Measurements from ENCODE around the gene PKN2. TPM values are rescaled to one million over a fixed set of nuclear protein-coding genes. Genes with fewer than 3 reads are reported as not detected.
"Not testable (repeated sequence)": the region's sequence is repeated elsewhere in the genome, so short reads cannot be mapped to it uniquely, and the experiment has no call there.

Gene PKN2
- total RNA-seq, 1 donor from 2014 or later = 34.5 TPM

DNA sequence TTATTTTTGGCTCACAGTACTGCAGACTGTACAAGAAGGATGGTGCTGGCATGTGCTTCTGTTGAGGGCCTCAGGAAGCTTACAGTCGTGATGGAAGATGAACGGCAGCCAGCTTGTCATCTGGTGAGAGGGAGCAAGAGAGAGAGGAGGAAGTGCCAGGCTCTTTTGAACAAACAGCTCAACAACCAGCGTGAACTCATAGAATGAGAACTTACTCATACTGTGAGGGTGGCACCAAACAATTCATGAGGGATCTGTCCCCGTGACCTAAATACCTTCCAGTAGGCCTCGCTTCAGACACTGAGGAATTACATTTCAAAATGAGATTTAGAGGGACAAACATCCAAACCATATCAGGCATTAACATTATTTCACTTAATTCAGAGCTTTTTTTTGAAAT lies 84.7 kb downstream of the PKN2 start:
- ATAC-seq (ENCODE audit: poor library complexity) = no peak
- no peak for DNase-seq
- intact Hi-C loops (cut with DNase I) = no loop called here

DNA sequence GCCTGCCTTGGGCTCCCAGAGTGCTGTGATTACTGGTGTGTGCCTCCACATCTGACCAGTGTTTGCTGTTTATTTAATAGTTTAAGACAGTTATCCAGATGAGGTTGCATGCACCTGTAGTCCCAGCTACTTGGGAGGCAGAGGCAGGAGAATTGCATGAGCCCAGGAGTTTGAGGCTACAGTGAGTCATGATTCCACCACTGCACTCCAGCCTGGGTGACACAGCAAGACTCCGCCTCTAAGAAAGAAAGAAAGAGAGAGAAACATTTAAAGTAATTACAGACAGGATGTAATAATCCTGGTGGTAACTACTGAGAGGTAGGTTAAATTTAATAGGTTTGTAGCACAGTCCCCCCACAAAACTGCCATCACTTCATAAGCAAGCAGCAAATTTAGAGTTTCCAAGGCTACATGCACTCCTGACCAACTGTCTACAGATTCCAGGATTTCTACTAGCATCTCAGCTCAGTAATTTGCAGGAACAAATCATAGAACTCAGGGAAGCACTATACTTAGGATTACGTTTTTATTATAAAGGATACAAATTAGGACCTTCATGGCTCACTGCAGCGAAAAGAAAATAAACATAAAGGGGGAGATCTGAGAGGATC lies 89.6 kb downstream of the PKN2 start:
- DNase-seq (no peak), ATAC-seq (ENCODE audit: poor library complexity) (no peak)
- intact Hi-C loops (cut with DNase I) = no loop called here

DNA sequence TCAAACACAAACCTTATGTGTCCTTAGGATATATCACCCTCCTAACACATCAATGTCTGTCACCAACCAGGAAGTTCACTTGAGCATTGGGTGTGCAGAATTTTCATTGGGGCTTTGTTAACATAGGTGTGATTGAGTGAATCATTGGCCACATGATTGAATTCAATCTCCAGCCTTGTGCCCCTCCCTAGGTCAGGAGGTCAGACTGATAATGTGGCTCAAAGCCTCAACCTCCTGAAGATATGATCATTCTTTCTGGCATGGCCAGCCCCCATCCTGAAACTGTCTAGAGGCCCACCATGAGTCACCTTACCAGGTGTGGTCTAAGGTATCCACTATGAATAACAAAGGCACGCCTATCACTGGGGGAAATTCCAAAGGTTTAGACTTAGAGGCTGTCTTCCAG lies 90.1 kb downstream of the PKN2 start:
- intact Hi-C loops (cut with DNase I) = no loop called here
- no peak for DNase-seq
- no peak for ATAC-seq (ENCODE audit: poor library complexity)

DNA sequence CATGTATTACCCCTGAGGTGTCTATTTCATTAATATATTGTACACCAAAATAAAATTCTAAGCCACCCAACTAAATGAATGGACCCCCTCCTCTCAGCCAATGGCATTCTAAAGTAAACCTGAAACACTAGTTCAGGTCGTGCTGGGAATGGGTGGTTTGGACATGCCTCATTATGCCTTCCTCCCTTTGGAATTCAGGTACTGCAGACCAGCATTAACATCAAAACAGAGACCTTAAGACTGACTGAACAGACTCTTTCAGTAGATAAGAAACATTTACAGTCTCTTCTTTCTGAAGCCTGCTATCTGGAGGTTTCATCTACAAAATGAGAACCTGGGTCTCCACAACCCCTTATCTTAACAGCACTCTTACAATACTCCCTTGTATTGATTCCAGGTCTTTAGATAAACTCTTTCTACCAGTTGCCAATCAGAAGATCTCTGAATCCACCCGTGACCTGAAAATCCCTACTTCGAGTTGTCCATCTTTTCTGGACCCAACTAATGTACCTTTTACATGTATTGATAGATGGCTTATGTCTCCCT lies 93.6 kb downstream of the PKN2 start:
- DNase-seq (no peak), ATAC-seq (ENCODE audit: poor library complexity) (no peak)
- intact Hi-C loops (cut with DNase I) = no loop called here

DNA sequence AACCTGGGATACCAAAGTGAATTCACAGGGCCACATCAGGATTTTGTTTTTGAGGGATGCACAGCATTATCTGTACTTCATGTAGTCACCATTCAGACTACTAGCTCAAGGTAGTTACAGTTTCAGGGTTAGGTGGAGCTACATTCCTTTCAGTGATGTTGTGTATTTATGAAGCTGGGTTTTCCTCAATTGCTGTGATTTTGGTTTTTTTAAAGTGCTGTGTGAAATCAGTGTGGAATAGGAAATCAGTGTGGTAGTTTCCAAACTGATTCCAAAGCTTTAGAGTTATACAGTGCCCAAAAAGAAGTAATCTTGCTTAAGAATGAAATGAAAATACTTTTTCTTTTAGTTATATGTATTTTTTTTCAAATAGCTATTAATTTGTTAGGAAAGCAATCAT lies 95.8 kb downstream of the PKN2 start:
- no peak for ATAC-seq (ENCODE audit: poor library complexity)
- intact Hi-C loops (cut with DNase I) = no loop called here
- no peak for DNase-seq

DNA sequence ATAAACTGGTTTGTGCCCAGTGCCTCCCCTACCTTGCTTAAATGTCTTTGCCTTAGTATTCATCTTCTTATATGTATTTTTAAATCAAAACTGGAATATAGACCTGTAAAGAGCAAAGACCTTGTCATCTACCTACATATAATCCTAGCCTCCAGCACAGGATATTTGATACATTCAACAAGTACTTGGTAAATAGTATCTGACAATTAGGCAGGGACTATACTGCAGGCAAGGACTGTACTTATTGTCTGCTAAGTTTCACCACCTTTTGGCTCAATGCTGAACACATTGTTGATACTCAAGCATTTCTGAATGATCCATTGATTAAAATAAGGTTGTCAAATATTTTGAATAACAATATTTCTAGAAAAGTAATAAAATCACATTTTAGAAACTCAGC lies 96.4 kb downstream of the PKN2 start:
- DNase-seq (no peak), ATAC-seq (ENCODE audit: poor library complexity) (no peak)
- intact Hi-C loops (cut with DNase I) = no loop called here

DNA sequence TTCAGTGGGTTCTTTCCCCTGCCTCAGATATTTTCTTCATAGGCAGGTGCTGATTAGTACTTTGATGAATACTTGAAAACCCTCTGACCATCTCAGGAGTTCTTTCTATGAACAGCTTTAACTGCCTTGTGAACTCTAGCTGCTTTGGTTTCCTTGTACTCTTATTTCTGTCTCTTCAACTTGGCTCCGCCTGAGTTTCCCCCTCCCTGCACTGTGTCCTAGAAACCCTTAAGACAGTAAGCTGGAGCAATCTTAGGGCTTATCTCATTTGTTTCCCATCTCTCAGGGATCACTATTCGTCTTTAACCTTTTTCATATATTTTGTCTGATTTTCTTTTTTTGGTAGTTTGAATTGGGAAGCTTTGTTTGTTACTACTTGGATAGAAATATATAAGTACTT lies 99.1 kb downstream of the PKN2 start:
- ATAC-seq (ENCODE audit: poor library complexity) = no peak
- intact Hi-C loops (cut with DNase I) = no loop called here
- DNase-seq = no peak

DNA sequence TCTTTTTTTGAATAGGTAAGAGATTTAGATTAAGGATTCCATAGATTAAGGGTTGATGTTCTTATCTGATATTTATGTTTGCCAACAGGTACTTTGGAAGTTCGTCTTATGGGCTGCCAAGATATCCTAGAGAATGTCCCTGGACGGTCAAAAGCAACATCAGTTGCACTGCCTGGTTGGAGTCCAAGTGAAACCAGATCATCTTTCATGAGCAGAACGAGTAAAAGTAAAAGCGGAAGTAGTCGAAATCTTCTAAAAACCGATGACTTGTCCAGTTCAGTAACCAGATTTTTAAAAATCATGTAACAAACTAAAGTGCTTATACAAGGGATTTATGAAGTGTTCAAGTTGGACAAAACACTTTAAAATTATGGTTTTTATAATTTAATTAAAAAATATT lies 100.5 kb downstream of the PKN2 start:
- no peak for ATAC-seq (ENCODE audit: poor library complexity)

DNA sequence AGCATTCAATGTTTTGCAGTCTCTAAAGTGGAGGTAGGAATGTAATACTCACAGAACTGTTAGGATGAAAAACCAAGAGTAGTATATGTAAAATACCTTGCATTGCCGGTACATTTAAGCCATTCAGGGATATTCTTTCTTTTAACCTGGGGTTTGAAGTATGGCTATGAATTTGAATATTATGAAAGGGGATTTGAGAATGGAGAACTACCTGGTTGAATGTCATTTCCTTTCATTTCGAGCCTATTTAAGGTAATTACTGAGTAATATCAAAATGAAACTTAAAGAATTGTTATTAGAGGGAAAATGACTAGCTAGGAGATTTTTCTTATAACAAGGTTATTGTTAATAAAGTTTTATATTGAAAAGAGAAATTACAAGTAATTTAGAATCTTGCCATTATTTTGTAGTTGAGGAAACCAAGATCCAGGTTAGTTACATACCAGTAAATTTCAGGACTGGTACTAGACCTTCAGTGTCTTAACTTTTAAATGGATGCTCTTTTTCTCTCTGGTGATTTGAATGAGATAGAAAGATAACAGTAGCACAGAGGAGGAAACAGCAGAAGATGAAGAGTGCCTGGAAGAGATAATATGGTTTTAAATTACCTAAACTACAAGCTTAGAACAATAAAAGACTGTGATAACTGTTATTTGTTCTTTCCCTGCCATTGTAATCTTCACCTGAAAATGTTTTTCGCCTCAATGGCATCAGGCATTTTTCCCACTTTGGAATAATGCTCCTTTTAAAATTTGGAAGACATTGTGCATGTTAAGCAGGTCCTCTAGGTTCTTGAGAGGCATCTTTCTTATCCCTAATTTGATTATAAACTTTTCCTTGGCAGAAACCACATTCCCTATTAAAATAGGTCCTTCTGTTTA lies 103.2 kb downstream of the PKN2 start:
- intact Hi-C loops (cut with DNase I) = no loop called here

More for the DNA sequence above, 100.5 kb downstream of the PKN2 start:
- DNase-seq = no peak
- intact Hi-C loops (cut with DNase I) = no loop called here

DNA sequence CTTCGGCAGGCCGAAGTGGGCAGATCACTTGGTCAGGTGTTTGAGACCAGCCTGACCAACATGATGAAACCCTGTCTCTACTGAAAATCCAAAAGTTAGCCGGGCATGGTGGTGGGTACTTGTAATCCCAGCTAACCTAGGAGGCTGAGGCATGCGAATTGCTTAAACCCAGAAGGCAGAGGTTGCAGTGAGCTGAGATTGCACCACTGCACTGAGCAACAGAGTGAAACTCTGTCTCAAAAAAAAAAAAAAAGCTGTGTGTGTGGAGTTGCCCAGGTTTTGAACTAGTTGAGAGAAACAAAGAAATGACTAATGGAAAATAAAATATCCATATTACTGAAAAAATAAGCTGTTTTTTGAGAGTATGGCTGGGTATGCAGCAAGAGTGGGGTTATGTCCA lies 107.1 kb downstream of the PKN2 start:
- intact Hi-C loops (cut with DNase I) = no loop called here

More for the DNA sequence above, 103.2 kb downstream of the PKN2 start:
- ATAC-seq (ENCODE audit: poor library complexity) (no peak), DNase-seq (no peak)

DNA sequence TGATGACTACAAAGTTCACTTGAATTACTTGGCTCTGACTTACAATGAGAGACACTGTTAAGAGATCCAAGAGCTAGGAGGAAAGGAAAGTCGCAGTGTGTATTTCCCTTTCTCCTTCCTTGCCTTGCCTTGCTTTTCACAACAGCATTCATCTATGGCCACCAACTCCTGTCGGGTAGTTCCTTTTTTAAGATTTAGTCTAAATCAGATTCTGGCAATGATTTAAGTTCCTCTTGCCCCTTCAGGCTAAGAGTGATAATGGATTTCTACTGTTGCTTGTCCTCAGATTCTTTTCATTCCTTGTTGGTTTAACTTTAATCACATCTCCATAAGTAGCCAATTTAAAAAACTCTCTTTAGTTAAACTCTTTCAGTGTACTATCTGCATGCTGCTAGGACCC lies 115.4 kb downstream of the PKN2 start:
- intact Hi-C loops (cut with DNase I) = no loop called here
- DNase-seq (no peak), ATAC-seq (ENCODE audit: poor library complexity) (no peak)

More for the DNA sequence above, 107.1 kb downstream of the PKN2 start:
- no peak for ATAC-seq (ENCODE audit: poor library complexity)
- DNase-seq = no peak

DNA sequence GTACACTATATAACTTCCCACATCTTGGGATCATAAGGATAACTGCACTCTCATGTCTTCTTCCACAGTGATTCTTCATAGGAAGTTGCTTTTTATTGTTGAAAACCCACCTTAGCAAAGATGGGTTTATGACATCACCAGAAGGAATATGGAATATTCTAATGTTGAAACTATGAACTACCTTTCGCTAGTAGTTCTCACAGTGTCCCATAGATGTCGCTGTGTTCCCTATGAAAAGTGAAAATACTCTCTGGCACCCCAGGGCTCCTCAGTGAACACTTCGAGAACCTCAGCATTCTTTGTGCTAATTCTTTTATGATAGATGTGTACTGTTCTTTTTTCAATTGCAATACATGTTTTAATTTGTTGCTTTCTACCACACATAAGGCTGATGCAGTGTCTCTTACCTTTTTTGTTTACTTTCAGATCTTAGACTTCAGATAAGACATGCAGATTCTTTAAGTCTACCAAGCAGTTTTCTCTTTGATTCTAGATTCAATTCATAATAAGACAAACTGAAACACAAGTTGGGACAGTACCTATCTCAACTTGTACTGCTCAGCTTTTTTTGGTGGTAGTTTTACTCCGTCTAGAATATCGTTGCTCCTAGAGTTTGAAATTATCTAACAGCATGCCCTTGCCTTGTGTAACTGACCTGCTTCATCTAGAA lies 116.4 kb downstream of the PKN2 start:
- DNase-seq (no peak), ATAC-seq (ENCODE audit: poor library complexity) (peak; percentile 53)
- intact Hi-C loops (cut with DNase I) = no loop called here

DNA sequence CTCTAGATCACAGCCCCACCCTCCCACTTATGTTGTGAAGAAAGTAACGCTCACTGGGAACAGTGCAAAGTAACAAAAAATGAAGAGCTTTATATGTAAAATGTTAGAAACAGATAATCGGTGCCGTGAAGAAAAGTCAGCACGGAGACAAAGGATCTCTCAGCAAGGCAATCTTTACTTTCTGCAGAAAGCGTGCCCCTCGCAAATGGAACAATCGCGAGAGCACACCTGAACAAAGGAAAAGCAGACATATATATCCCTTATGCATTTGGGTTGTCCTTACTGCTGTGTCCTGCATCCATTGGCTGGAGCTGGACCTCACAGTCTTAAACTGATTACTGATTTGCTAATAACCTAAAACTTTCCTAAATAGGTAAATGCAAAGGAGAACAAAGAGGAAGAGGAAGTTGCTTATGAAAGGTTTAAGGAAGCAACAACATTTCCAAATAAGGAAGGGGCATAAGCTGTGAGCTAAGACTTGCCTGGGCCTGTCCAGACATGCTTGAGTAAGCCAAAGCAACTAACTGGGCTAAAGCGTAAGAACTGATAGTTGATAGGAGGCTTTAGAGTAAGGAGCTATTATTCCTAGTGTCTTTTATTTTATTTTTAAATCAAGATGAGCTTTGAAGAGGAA lies 117.6 kb downstream of the PKN2 start:
- DNase-seq = no peak
- intact Hi-C loops (cut with DNase I) = no loop called here
- ATAC-seq (ENCODE audit: poor library complexity) = no peak

DNA sequence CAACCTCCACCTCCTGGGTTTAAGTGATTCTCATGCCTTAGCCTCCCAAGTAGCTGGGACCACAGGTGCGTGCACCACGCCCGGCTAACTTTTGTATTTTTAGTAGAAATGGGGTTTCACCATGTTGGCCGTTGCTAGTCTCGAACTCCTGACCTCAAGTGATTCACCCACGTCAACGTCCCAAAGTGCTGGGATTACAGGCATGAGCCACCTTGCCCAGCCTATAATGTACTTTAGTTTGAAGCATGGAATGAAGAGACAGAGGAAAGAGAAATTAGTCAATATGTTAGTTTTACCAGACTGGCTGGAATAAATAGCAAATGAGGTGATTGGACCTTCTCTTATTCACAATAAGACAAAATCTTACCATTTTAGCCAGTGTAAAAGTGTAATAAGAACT lies 118.3 kb downstream of the PKN2 start:
- no peak for ATAC-seq (ENCODE audit: poor library complexity)
- intact Hi-C loops (cut with DNase I) = no loop called here

DNA sequence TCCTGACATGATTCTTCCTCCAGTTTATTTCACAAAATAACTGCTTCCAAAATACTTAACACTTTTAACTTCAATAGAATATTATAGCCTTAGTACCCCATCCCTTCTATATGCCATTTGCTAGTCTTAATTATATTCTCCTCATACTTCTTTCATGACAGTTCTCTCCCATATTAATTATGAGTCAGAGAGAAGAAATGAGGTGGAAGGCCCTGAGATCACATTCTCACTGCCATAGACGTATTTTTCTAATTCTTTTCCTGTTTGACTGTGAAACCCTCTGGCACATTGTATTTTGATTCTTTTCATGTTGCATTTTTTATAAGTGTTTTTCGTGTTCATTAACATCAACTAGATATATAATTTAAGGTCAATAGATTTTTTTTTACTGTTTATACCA lies 118.9 kb downstream of the PKN2 start:
- intact Hi-C loops (cut with DNase I) = no loop called here
- DNase-seq (no peak), ATAC-seq (ENCODE audit: poor library complexity) (no peak)

More for the DNA sequence above, 118.3 kb downstream of the PKN2 start:
- DNase-seq = no peak

DNA sequence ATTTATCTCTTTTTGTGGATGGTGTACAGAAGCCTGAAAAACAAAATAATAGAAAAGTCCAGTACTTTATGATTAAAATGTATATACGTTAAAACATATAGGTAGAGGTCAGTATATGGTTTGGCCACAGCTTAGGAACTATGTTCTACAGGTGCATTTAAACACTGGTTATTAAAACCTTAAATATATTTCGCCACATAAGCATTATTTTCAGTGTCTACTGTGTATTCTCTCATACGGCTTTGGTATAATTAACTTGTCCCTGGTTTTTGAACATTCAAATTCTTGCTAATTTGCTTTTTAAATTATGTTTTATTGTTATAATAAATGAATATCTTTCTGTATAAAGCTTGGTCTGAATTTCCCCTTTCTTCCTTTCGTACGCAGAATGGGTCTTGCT lies 119.4 kb downstream of the PKN2 start:
- no peak for DNase-seq
- no peak for ATAC-seq (ENCODE audit: poor library complexity)
- intact Hi-C loops (cut with DNase I) = no loop called here

DNA sequence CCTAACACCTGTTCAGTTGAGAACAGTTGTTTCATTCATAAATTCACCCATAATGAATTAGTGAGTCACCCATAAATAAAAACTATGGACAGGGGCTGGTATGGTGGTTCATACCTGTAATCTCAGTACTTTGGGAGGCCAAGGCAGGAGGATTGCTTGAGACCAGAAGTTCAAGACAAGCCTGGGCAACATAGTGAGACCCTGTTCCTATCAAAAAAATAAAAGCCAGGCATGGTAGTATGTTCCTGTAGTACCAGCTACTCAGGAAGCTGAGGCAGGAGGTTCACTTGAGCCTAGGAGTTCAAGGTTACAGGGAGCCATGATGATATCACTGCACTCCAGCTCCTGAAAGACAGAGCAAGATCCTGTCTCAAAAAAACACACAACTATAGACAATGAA lies 128.3 kb downstream of the PKN2 start:
- ATAC-seq (ENCODE audit: poor library complexity) = no peak
- intact Hi-C loops (cut with DNase I) = no loop called here
- no peak for DNase-seq

DNA sequence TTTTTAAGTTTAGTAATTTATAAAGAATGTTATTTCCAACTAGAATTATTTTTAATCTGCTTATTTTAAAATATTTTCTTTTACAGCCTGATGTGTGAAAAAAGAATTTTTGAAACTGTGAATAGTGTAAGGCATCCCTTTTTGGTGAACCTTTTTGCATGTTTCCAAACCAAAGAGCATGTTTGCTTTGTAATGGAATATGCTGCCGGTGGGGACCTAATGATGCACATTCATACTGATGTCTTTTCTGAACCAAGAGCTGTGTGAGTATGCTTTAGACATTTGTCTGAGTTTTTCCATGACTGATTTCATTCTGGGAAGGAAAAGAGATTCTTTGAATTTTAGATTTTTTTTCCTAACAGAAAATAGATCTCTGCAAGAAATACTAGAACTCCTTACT lies 129.4 kb downstream of the PKN2 start:
- ATAC-seq (ENCODE audit: poor library complexity) = no peak
- no peak for DNase-seq
- intact Hi-C loops (cut with DNase I) = no loop called here

DNA sequence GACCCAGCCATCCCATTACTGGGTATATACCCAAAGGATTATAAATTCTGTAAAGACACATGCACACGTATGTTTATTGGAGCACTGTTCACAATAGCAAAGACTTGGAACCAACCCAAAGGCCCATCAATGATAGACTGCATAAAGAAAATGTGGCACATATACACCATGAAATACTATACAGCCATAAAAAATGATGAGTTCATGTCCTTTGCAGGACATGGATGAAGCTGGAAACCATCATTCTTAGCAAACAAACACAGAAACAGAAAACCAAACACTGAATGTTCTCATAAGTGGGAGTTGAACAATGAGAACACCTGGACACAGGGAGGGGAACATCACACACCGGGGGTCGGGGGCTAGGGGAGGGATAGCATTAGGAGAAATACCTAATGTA lies 135.6 kb downstream of the PKN2 start:
- ATAC-seq (ENCODE audit: poor library complexity); intact Hi-C loops (cut with DNase I); DNase-seq: not testable (repeated sequence)

Measured in Right ventricle myocardium superior (tissue), 1 donor.